CD14-positive monocyte (primary cell): Measurements from ENCODE around the gene ZFHX3. TPM values are rescaled to one million over a fixed set of nuclear protein-coding genes. Genes with fewer than 3 reads are reported as not detected.
A peak's percentile ranks its signal among the peaks of the same experiment; 100 is the strongest.

Experiments
- DNase-seq, 3 donors: peaks; one replicate each; pipeline ENCODE4 v3.0.0-alpha.2; 2011 to 2022
- H2AFZ ChIP-seq: 2 replicates; pipeline ENCODE4 v1.6.0; 2012; ENCODE audit warnings: mild to moderate bottlenecking, low read depth, low read length, inconsistent platforms; ENCODE audit not compliant: insufficient read depth, poor library complexity, severe bottlenecking
- H3K27ac ChIP-seq, 2 donors: 1 replicate in 1 of 2; 2 replicates in 1 of 2; pipeline ENCODE4 v1.5.1; 2012 to 2013; ENCODE audit warnings: low read length in 2 of 2, control low read depth in 1 of 2, inconsistent platforms in 1 of 2, low read depth in 1 of 2, mild to moderate bottlenecking in 1 of 2
- H3K27me3 ChIP-seq, 2 donors: one replicate each; pipeline versions ENCODE4 v1.6.0 to v1.6.1; 2011 to 2013; ENCODE audit warnings: low read length in 2 of 2; ENCODE audit not compliant: control insufficient read depth in 2 of 2, insufficient read depth in 2 of 2
- H3K36me3 ChIP-seq, 2 donors: replicated peaks in 1 of 2; 1 replicate in 1 of 2; 2 replicates in 1 of 2; pipeline versions ENCODE4 v1.5.1 to v1.6.1; 2012 to 2013; ENCODE audit warnings: low read length in 2 of 2, control low read depth in 1 of 2, inconsistent platforms in 1 of 2, mild to moderate bottlenecking in 1 of 2; ENCODE audit not compliant: insufficient read depth in 2 of 2, control insufficient read depth in 1 of 2
- H3K4me1 ChIP-seq, 2 donors: 1 replicate in 1 of 2; 2 replicates in 1 of 2; pipeline versions ENCODE4 v1.5.1 to v1.6.1; 2012 to 2013; ENCODE audit warnings: low read length in 2 of 2, control low read depth in 1 of 2, inconsistent platforms in 1 of 2, mild to moderate bottlenecking in 1 of 2, moderate library complexity in 1 of 2; ENCODE audit not compliant: insufficient read depth in 2 of 2, control insufficient read depth in 1 of 2
- H3K4me2 ChIP-seq: replicated peaks from 2 replicates; pipeline ENCODE3; 2012; ENCODE audit warnings: low read length, moderate library complexity, mild to moderate bottlenecking; ENCODE audit not compliant: poor library complexity, severe bottlenecking; ENCODE audit errors: extremely low read depth
- H3K4me3 ChIP-seq, 3 experiments: fragments of 200-600 bp in 1 of 3; sonication (generic) in 1 of 3; replicated peaks in 1 of 3; 1 replicate in 2 of 3; 2 replicates in 1 of 3; pipeline ENCODE4 v1.5.1; 2011 to 2013; ENCODE audit warnings: low read length in 3 of 3, mild to moderate bottlenecking in 3 of 3, control low read depth in 2 of 3, low read depth in 2 of 3, inconsistent platforms in 1 of 3, moderate library complexity in 1 of 3
- H3K79me2 ChIP-seq: 2 replicates; pipeline ENCODE4 v1.6.0; 2012; ENCODE audit warnings: mild to moderate bottlenecking, control low read depth, inconsistent platforms, low read length, moderate library complexity; ENCODE audit not compliant: insufficient read depth
- H3K9ac ChIP-seq: 2 replicates; pipeline ENCODE4 v1.6.0; 2017; ENCODE audit warnings: low read length, mild to moderate bottlenecking; ENCODE audit not compliant: insufficient read depth, poor library complexity, severe bottlenecking
- H3K9me3 ChIP-seq, 2 donors: replicated peaks in 1 of 2; 1 replicate in 1 of 2; 2 replicates in 1 of 2; pipeline versions ENCODE4 v1.5.1 to v1.6.1; 2012 to 2013; ENCODE audit warnings: low read length in 2 of 2, control low read depth in 1 of 2; ENCODE audit not compliant: control insufficient read depth in 1 of 2, insufficient read depth in 1 of 2
- H4K20me1 ChIP-seq: 2 replicates; pipeline ENCODE4 v1.6.0; 2012; ENCODE audit warnings: mild to moderate bottlenecking, low read length, control low read depth, moderate library complexity; ENCODE audit not compliant: insufficient read depth
- H3K27ac Mint-ChIP-seq, 7 donors: one replicate each; pipeline ENCODE4 v1.8.0; 2020; ENCODE audit warnings: mild to moderate bottlenecking in 7 of 7, mixed read lengths in 7 of 7, moderate library complexity in 6 of 7, inconsistent platforms in 2 of 7
- H3K27me3 Mint-ChIP-seq, 3 donors: one replicate each; pipeline ENCODE4 v1.8.0; 2021 to 2022; ENCODE audit warnings: low read depth in 3 of 3, mild to moderate bottlenecking in 3 of 3, mixed read lengths in 3 of 3, moderate library complexity in 3 of 3, inconsistent platforms in 1 of 3
- H3K36me3 Mint-ChIP-seq, 2 donors: one replicate each; pipeline ENCODE4 v1.8.0; 2020; ENCODE audit warnings: mixed read lengths in 2 of 2, inconsistent platforms in 1 of 2, mild to moderate bottlenecking in 1 of 2
- H3K4me1 Mint-ChIP-seq: one replicate; pipeline ENCODE4 v1.8.0; 2020; ENCODE audit warnings: mild to moderate bottlenecking, mixed read lengths
- H3K4me3 Mint-ChIP-seq, 2 donors: one replicate each; pipeline ENCODE4 v1.8.0; 2020; ENCODE audit warnings: mild to moderate bottlenecking in 2 of 2, mixed read lengths in 2 of 2, moderate library complexity in 1 of 2
- H3K9me3 Mint-ChIP-seq, 7 donors: one replicate each; pipeline ENCODE4 v1.8.0; 2020 to 2022; ENCODE audit warnings: mixed read lengths in 7 of 7, mild to moderate bottlenecking in 6 of 7, moderate library complexity in 6 of 7, inconsistent platforms in 2 of 7
- CTCF ChIP-seq: fragments of 200-600 bp; IDR thresholded peaks from one replicate; pipeline ENCODE4 v1.8.0; 2022; ENCODE audit warnings: antibody characterized with exemption, mild to moderate bottlenecking
- WGBS: methylation state at CpG from one replicate; pipeline ENCODE4 v1.1.5; 2013; ENCODE audit warnings: missing lambda C conversion rate; ENCODE audit not compliant: insufficient coverage; 5-methylcytosine and 5-hydroxymethylcytosine counted together
- intact Hi-C, 2 donors: fragments of 100-400 bp; cut with micrococcal nuclease; formaldehyde crosslinking; loops; one replicate each; pipeline versions ENCODE4 v1.15.0 to v1.15.1; 2023
- polyA plus RNA-seq, 3 donors: library from polyadenylated mRNA; depleted of rRNA in 1 of 3; unstranded in 2 of 3; stranded (reverse) in 1 of 3; fragments of 300-500 nt in 2 of 3; fragments of >200 nt in 1 of 3; fragmentation: Illumina TruSeq in 2 of 3; gene quantifications; 1 replicate in 2 of 3; 2 replicates in 1 of 3; pipeline ENCODE4 v1.2.3, GENCODE V29; 2012 to 2021

The ZFHX3 gene
- polyA plus RNA-seq, 3 donors: 0.42 to 4.2 (median 0.43) TPM

- H3K4me2 ChIP-seq: no peak overlapping the region
- peaks cover 39% of the 10 kb centered on the region for H3K4me1 Mint-ChIP-seq
- no peak overlapping the region for H3K9ac ChIP-seq
- no peaks in the 10 kb centered on the region for H3K27me3 ChIP-seq
- H3K27me3 Mint-ChIP-seq: peaks cover 2 to 7% (median 4%) of the 10 kb centered on the region in 3 donors
- no peak overlapping the region for H3K4me3 ChIP-seq
- peaks cover 0 to 8% (median 0%) of the 10 kb centered on the region in 7 donors for H3K9me3 Mint-ChIP-seq
- no peaks in the 10 kb centered on the region for H4K20me1 ChIP-seq
- peak overlapping the region in 2 of 7 donors; percentile 58 to 78 for H3K27ac Mint-ChIP-seq
- no peak for DNase-seq
- no peak overlapping the region for H2AFZ ChIP-seq
- H3K79me2 ChIP-seq: peaks cover 2% of the 10 kb centered on the region
- peaks cover 0 to 13% of the 10 kb centered on the region in 2 donors for H3K36me3 Mint-ChIP-seq
- no peak overlapping the region for H3K27ac ChIP-seq
- peaks cover 29 to 33% of the 10 kb centered on the region in 2 donors for H3K4me1 ChIP-seq
- H3K9me3 ChIP-seq: no peaks in the 10 kb centered on the region
- H3K4me3 Mint-ChIP-seq: no peak overlapping the region
- intact Hi-C loops: no loop called here
- no peak for TF ChIP-seq CTCF
- no peaks in the 10 kb centered on the region for H3K36me3 ChIP-seq
- WGBS: no CpG with 5 or more reads among the region's 3 CpGs
Observed at GRCh38 chr16:72922714-72923113, 125.2 kb downstream of the ZFHX3 start.

- peaks cover 0 to 8% of the 10 kb centered on the region in 2 donors for H3K36me3 Mint-ChIP-seq
- DNase-seq: no peak
- no peak for TF ChIP-seq CTCF
- H3K4me1 ChIP-seq: peaks cover 21 to 30% of the 10 kb centered on the region in 2 donors
- intact Hi-C loops: no loop called here
- H3K27ac ChIP-seq: no peak overlapping the region
- peak overlapping the region in 6 of 7 donors; percentile 0 to 84 (median 17) for H3K27ac Mint-ChIP-seq
- no peaks in the 10 kb centered on the region for H4K20me1 ChIP-seq
- H3K79me2 ChIP-seq: peaks cover 2% of the 10 kb centered on the region
- peaks cover 2 to 6% (median 4%) of the 10 kb centered on the region in 3 donors for H3K27me3 Mint-ChIP-seq
- no peak overlapping the region for H3K9ac ChIP-seq
- peak overlapping the region in 1 of 3 experiments; percentile 19 for H3K4me3 ChIP-seq
- H3K9me3 Mint-ChIP-seq: peaks cover 0 to 8% (median 0%) of the 10 kb centered on the region in 7 donors
- peak overlapping the region; percentile 56 to 61 for H3K4me3 Mint-ChIP-seq
- no peaks in the 10 kb centered on the region for H3K36me3 ChIP-seq
- WGBS: 72% methylated on average over 11 of the region's 15 CpGs
- no peaks in the 10 kb centered on the region for H3K27me3 ChIP-seq
- no peak overlapping the region for H2AFZ ChIP-seq
- peak overlapping the region; percentile 33 for H3K4me2 ChIP-seq
- peaks cover 37% of the 10 kb centered on the region for H3K4me1 Mint-ChIP-seq
- H3K9me3 ChIP-seq: no peaks in the 10 kb centered on the region
Observed at GRCh38 chr16:72921620-72922019, 126.3 kb downstream of the ZFHX3 start.
